ENCODE measurements around the gene LMBR1. TPM values are rescaled to one million over a fixed set of nuclear protein-coding genes. Genes with fewer than 3 reads are reported as not detected.

LMBR1 gene
- total RNA-seq, 2 experiments from 2014 or later, result 73.2 to 73.6 TPM

GRCh38 chr7:156792611-156793010, 100.4 kb downstream of the LMBR1 start:
- ATAC-seq (ENCODE audit: low read depth), result no peak
- POLR2A ChIA-PET, result no interaction called here
- Mint-ChIP-seq H3K27me3 (no peaks in the 10 kb centered on the region), H3K4me3 (no peak overlapping the region), H3K27ac (no peak overlapping the region), H3K4me1 (no peaks in the 10 kb centered on the region), H3K9me3 (no peaks in the 10 kb centered on the region), H3K36me3 (peaks cover 7% of the 10 kb centered on the region)
- DNase-seq, result no peak

- no peak overlapping the region for H3K4me3 Mint-ChIP-seq
- no peak overlapping the region for H3K27ac Mint-ChIP-seq
- ATAC-seq (ENCODE audit: low read depth), result no peak
- H3K9me3 Mint-ChIP-seq, result no peaks in the 10 kb centered on the region
- POLR2A ChIA-PET, result no interaction called here
- no peaks in the 10 kb centered on the region for H3K27me3 Mint-ChIP-seq
- no peak for DNase-seq
- peaks cover 7% of the 10 kb centered on the region for H3K36me3 Mint-ChIP-seq
- no peaks in the 10 kb centered on the region for H3K4me1 Mint-ChIP-seq
These were observed 101.7 kb downstream of the LMBR1 start for GRCh38 chr7:156791241-156791640.

GRCh38 chr7:156790264-156790663, 102.7 kb downstream of the LMBR1 start:
- H3K27ac Mint-ChIP-seq, result no peak overlapping the region
- no peaks in the 10 kb centered on the region for H3K27me3 Mint-ChIP-seq
- POLR2A ChIA-PET, result no interaction called here
- no peak for ATAC-seq (ENCODE audit: low read depth)
- H3K4me1 Mint-ChIP-seq, result no peaks in the 10 kb centered on the region
- no peak for DNase-seq
- no peaks in the 10 kb centered on the region for H3K9me3 Mint-ChIP-seq
- no peak overlapping the region for H3K4me3 Mint-ChIP-seq
- peaks cover 6% of the 10 kb centered on the region for H3K36me3 Mint-ChIP-seq

- H3K27ac Mint-ChIP-seq, result no peak overlapping the region
- DNase-seq, result no peak
- POLR2A ChIA-PET, result no interaction called here
- peaks cover 13% of the 10 kb centered on the region for H3K36me3 Mint-ChIP-seq
- no peak overlapping the region for H3K4me3 Mint-ChIP-seq
- peaks cover 2% of the 10 kb centered on the region for H3K9me3 Mint-ChIP-seq
- ATAC-seq (ENCODE audit: low read depth), result no peak
- peaks cover 4% of the 10 kb centered on the region for H3K4me1 Mint-ChIP-seq
- H3K27me3 Mint-ChIP-seq, result no peaks in the 10 kb centered on the region
These were observed 106.9 kb downstream of the LMBR1 start for GRCh38 chr7:156785998-156786543.

GRCh38 chr7:156783864-156784263, 109.1 kb downstream of the LMBR1 start:
- Mint-ChIP-seq H3K27me3 (no peaks in the 10 kb centered on the region), H3K4me3 (no peak overlapping the region), H3K27ac (no peak overlapping the region), H3K4me1 (peaks cover 10% of the 10 kb centered on the region), H3K36me3 (peaks cover 16% of the 10 kb centered on the region), H3K9me3 (peaks cover 2% of the 10 kb centered on the region)
- DNase-seq (no peak), ATAC-seq (ENCODE audit: low read depth) (no peak)
- POLR2A ChIA-PET, result no interaction called here

GRCh38 chr7:156781972-156782371, 111.0 kb downstream of the LMBR1 start:
- POLR2A ChIA-PET, result no interaction called here
- peaks cover 23% of the 10 kb centered on the region for H3K36me3 Mint-ChIP-seq
- H3K4me3 Mint-ChIP-seq, result no peak overlapping the region
- ATAC-seq (ENCODE audit: low read depth) (no peak), DNase-seq (no peak)
- H3K27me3 Mint-ChIP-seq, result no peaks in the 10 kb centered on the region
- H3K9me3 Mint-ChIP-seq, result peaks cover 5% of the 10 kb centered on the region
- peaks cover 18% of the 10 kb centered on the region for H3K4me1 Mint-ChIP-seq
- no peak overlapping the region for H3K27ac Mint-ChIP-seq

- no peak for ATAC-seq (ENCODE audit: low read depth)
These were observed 112.1 kb downstream of the LMBR1 start for GRCh38 chr7:156780724-156781455.

GRCh38 chr7:156778668-156779067, 114.3 kb downstream of the LMBR1 start:
- H3K4me3 Mint-ChIP-seq, result no peak overlapping the region
- H3K9me3 Mint-ChIP-seq, result peaks cover 7% of the 10 kb centered on the region
- DNase-seq (no peak), ATAC-seq (ENCODE audit: low read depth) (no peak)
- POLR2A ChIA-PET, result no interaction called here
- H3K36me3 Mint-ChIP-seq, result peaks cover 36% of the 10 kb centered on the region
- peaks cover 21% of the 10 kb centered on the region for H3K4me1 Mint-ChIP-seq
- H3K27me3 Mint-ChIP-seq, result no peaks in the 10 kb centered on the region
- no peak overlapping the region for H3K27ac Mint-ChIP-seq

More at GRCh38 chr7:156780724-156781455, 112.1 kb downstream of the LMBR1 start:
- Mint-ChIP-seq H3K4me3 (no peak overlapping the region), H3K36me3 (peaks cover 29% of the 10 kb centered on the region), H3K27ac (no peak overlapping the region), H3K9me3 (peaks cover 5% of the 10 kb centered on the region), H3K27me3 (no peaks in the 10 kb centered on the region), H3K4me1 (peaks cover 21% of the 10 kb centered on the region)
- POLR2A ChIA-PET, result no interaction called here
- DNase-seq, result no peak

- Mint-ChIP-seq H3K27me3 (no peaks in the 10 kb centered on the region), H3K4me1 (peaks cover 21% of the 10 kb centered on the region), H3K36me3 (peaks cover 37% of the 10 kb centered on the region), H3K27ac (no peak overlapping the region), H3K4me3 (no peak overlapping the region), H3K9me3 (peaks cover 7% of the 10 kb centered on the region)
- ATAC-seq (ENCODE audit: low read depth) (no peak), DNase-seq (no peak)
- POLR2A ChIA-PET, result no interaction called here
These were observed 114.8 kb downstream of the LMBR1 start for GRCh38 chr7:156778201-156778600.

- Mint-ChIP-seq H3K4me1 (peaks cover 21% of the 10 kb centered on the region), H3K4me3 (no peak overlapping the region), H3K27ac (peak overlapping the region; percentile 10), H3K36me3 (peaks cover 32% of the 10 kb centered on the region), H3K27me3 (no peaks in the 10 kb centered on the region), H3K9me3 (peaks cover 7% of the 10 kb centered on the region)
- ATAC-seq (ENCODE audit: low read depth), result peak; percentile 22
- DNase-seq, result no peak
- POLR2A ChIA-PET, result no interaction called here
These were observed 115.5 kb downstream of the LMBR1 start for GRCh38 chr7:156777364-156778069.

- ATAC-seq (ENCODE audit: low read depth) (no peak), DNase-seq (no peak)
- Mint-ChIP-seq H3K4me1 (peaks cover 18% of the 10 kb centered on the region), H3K4me3 (no peak overlapping the region), H3K27me3 (no peaks in the 10 kb centered on the region), H3K36me3 (peaks cover 30% of the 10 kb centered on the region), H3K9me3 (peaks cover 5% of the 10 kb centered on the region), H3K27ac (no peak overlapping the region)
- POLR2A ChIA-PET, result no interaction called here
These were observed 116.5 kb downstream of the LMBR1 start for GRCh38 chr7:156776527-156776926.

GRCh38 chr7:156773966-156774365, 119.0 kb downstream of the LMBR1 start:
- peaks cover 30% of the 10 kb centered on the region for H3K36me3 Mint-ChIP-seq
- H3K27ac Mint-ChIP-seq, result no peak overlapping the region
- POLR2A ChIA-PET, result no interaction called here
- H3K27me3 Mint-ChIP-seq, result no peaks in the 10 kb centered on the region
- DNase-seq (no peak), ATAC-seq (ENCODE audit: low read depth) (no peak)
- no peak overlapping the region for H3K4me3 Mint-ChIP-seq
- H3K9me3 Mint-ChIP-seq, result peaks cover 5% of the 10 kb centered on the region
- peaks cover 17% of the 10 kb centered on the region for H3K4me1 Mint-ChIP-seq

GRCh38 chr7:156772725-156773124, 120.3 kb downstream of the LMBR1 start:
- ATAC-seq (ENCODE audit: low read depth), result no peak
- Mint-ChIP-seq H3K36me3 (peaks cover 27% of the 10 kb centered on the region), H3K4me1 (peaks cover 16% of the 10 kb centered on the region), H3K4me3 (no peak overlapping the region), H3K27ac (no peak overlapping the region), H3K9me3 (peaks cover 5% of the 10 kb centered on the region), H3K27me3 (no peaks in the 10 kb centered on the region)
- DNase-seq, result no peak
- POLR2A ChIA-PET, result no interaction called here
